GM23338 (cell line): ENCODE results near the gene OR56A5.

Experiments used
- CREB1 ChIP-seq: fragments of 250-450 bp; sonication (Bioruptor Pico); IDR thresholded peaks from 2 replicates; pipeline ENCODE4 v1.5.0; 2020; ENCODE audit warnings: low read depth, mild to moderate bottlenecking, moderate library complexity
- CTCF ChIP-seq, 2 experiments: fragments of 200-600 bp in 1 of 2; sonication (generic) in 1 of 2; conservative IDR thresholded peaks; 2 replicates each; pipeline versions ENCODE4 v1.5.1 to v1.6.1; 2016 to 2017; ENCODE audit warnings: antibody characterized with exemption in 2 of 2, low read depth in 2 of 2, mild to moderate bottlenecking in 2 of 2, moderate library complexity in 1 of 2
- ETS1 ChIP-seq: IDR thresholded peaks from 2 replicates; pipeline ENCODE4 v1.6.1; 2016; ENCODE audit warnings: antibody characterized with exemption
- EZH2 ChIP-seq: fragments of 200-600 bp; sonication (generic); IDR thresholded peaks from one replicate; pipeline ENCODE4 v1.8.0; 2017; ENCODE audit warnings: antibody characterized with exemption, mild to moderate bottlenecking, low read depth; ENCODE audit not compliant: unreplicated experiment
- EZH2phosphoT487 ChIP-seq: fragments of 200-600 bp; sonication (generic); IDR thresholded peaks from one replicate; pipeline ENCODE4 v1.8.1; 2018; ENCODE audit warnings: antibody characterized with exemption; ENCODE audit not compliant: unreplicated experiment
- NANOG ChIP-seq: IDR thresholded peaks from 2 replicates; pipeline ENCODE4 v1.6.1; 2016; ENCODE audit warnings: antibody characterized with exemption, borderline replicate concordance
- POLR2AphosphoS5 ChIP-seq: IDR thresholded peaks from 2 replicates; pipeline ENCODE4 v1.6.1; 2016; ENCODE audit warnings: antibody characterized with exemption, low read depth
- REST ChIP-seq: IDR thresholded peaks from one replicate; pipeline ENCODE4 v1.6.1; 2018; ENCODE audit warnings: antibody characterized with exemption; ENCODE audit not compliant: unreplicated experiment
- STAT1 ChIP-seq: IDR thresholded peaks from one replicate; pipeline ENCODE4 v1.6.1; 2016; ENCODE audit warnings: antibody characterized with exemption; ENCODE audit not compliant: unreplicated experiment
- ZNF462 ChIP-seq: fragments of 250-450 bp; sonication (Bioruptor Pico); IDR thresholded peaks from 2 replicates; pipeline ENCODE4 v1.5.0; 2020; ENCODE audit warnings: mild to moderate bottlenecking, moderate library complexity

GRCh38 chr11:5932671-5933070, 35.6 kb downstream of the OR56A5 start:
- TF ChIP-seq POLR2AphosphoS5, result no peak
- TF ChIP-seq ETS1, result no peak
- TF ChIP-seq CTCF (conservative IDR thresholded peaks at IDR 0.05; ENCODE audit: low read depth in 2 of 2), result no peak
- TF ChIP-seq REST, result no peak
- no peak for TF ChIP-seq EZH2
- TF ChIP-seq EZH2phosphoT487, result no peak
- no peak for TF ChIP-seq NANOG
- no peak for TF ChIP-seq CREB1 (CRISPR knock-in tag)
- no peak for TF ChIP-seq STAT1
- no peak for TF ChIP-seq ZNF462
